ENCODE results near the gene MRPS35.

Gene MRPS35

DNA sequence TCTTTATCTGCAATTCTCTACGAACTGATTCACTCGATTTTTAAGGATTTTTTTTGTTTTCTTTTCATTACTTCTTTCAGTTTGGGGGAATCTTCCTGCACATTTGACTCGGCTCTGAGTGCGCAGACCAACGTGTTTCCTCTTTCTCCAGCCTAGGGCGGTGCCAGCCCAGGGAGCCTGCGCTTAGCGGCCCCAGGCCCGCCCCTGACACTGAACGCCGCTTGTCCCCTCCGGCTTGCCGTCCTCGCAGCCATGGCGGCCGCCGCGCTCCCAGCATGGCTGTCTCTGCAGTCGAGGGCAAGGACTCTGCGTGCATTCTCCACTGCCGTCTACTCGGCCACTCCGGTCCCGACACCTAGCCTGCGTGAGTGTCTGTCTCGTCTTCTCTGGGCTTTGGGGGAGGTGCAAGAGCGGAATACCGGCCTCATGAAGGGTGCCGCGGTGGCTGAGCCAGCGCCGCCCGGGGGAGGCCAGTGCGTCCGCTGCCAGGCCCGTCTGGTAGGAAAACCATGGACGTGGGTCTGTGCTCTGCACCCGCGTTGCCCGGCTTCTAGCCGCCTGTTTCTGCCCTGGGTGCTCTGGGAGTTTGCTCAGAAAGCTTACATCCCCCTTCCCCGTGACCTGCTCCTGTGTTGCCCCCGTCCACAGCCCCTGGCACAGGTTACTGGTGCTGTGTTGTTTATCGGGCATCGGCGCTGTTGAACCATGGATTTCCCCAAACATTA is at the start of gene MRPS35:
Gene MRPS35 (plus strand): TSS at position 241 of the 725 bp plus-strand sequence. CDS start 12 bp downstream, at position 253.
- H3K9me2 ChIP-seq (replicated peaks; ENCODE audit: control insufficient read depth, low read length), result no peaks in the 10 kb centered on the region
- peaks cover 33% of the 10 kb centered on the region for H3K36me3 ChIP-seq (ENCODE audit: control insufficient read depth, low read length)
- 0 out of 2 replicates have a peak, but pooled peaks cover 8% of the 10 kb centered on the region for H4K20me1 ChIP-seq (ENCODE audit: control insufficient read depth, insufficient read depth, low read depth, low read length)
- H3K4me2 ChIP-seq (ENCODE audit: low read length), result peak within 1 kb of the TSS; percentile 78
- peaks cover 18% of the 10 kb centered on the region for H3K4me1 ChIP-seq (ENCODE audit: control insufficient read depth, low read length)
- H3K27me3 ChIP-seq (ENCODE audit: control insufficient read depth, low read length), result no peaks in the 10 kb centered on the region
- peak within 1 kb of the TSS; percentile 17 for H3K27ac ChIP-seq (ENCODE audit: low read depth, low read length)
- TF ChIP-seq CTCF (IDR thresholded peaks at IDR 0.05; ENCODE audit: low read depth, low read length, poor library complexity, severe bottlenecking) (no peak), EZH2phosphoT487 (IDR thresholded peaks at IDR 0.05; ENCODE audit: borderline replicate concordance, low read length) (no peak)
- peaks cover 51% of the 10 kb centered on the region for H3K79me2 ChIP-seq (ENCODE audit: control insufficient read depth, low read length)
- no peaks in the 10 kb centered on the region for H3F3A ChIP-seq (ENCODE audit: control insufficient read depth, insufficient read depth)
- no peaks in the 10 kb centered on the region for H3K9me3 ChIP-seq (ENCODE audit: control insufficient read depth, insufficient read depth, low read length)
- H3K4me3 ChIP-seq (ENCODE audit: low read length), result peak within 1 kb of the TSS; percentile 94

- TF ChIP-seq EZH2phosphoT487 (IDR thresholded peaks at IDR 0.05; ENCODE audit: borderline replicate concordance, low read length) (no peak), CTCF (IDR thresholded peaks at IDR 0.05; ENCODE audit: low read depth, low read length, poor library complexity, severe bottlenecking) (no peak)
- H4K20me1 ChIP-seq (ENCODE audit: control insufficient read depth, insufficient read depth, low read depth, low read length), result no peaks in the 10 kb centered on the region
- no peaks in the 10 kb centered on the region for H3K4me1 ChIP-seq (ENCODE audit: control insufficient read depth, low read length)
- no peaks in the 10 kb centered on the region for H3K9me2 ChIP-seq (replicated peaks; ENCODE audit: control insufficient read depth, low read length)
- no peaks in the 10 kb centered on the region for H3K79me2 ChIP-seq (ENCODE audit: control insufficient read depth, low read length)
- no peaks in the 10 kb centered on the region for H3F3A ChIP-seq (ENCODE audit: control insufficient read depth, insufficient read depth)
- no peak overlapping the region for H3K4me3 ChIP-seq (ENCODE audit: low read length)
- H3K4me2 ChIP-seq (ENCODE audit: low read length), result no peak overlapping the region
- H3K27ac ChIP-seq (ENCODE audit: low read depth, low read length), result no peak overlapping the region
- no peaks in the 10 kb centered on the region for H3K36me3 ChIP-seq (ENCODE audit: control insufficient read depth, low read length)
- H3K9me3 ChIP-seq (ENCODE audit: control insufficient read depth, insufficient read depth, low read length), result no peaks in the 10 kb centered on the region
- no peaks in the 10 kb centered on the region for H3K27me3 ChIP-seq (ENCODE audit: control insufficient read depth, low read length)
These were observed 44.9 kb upstream of the MRPS35 start for GRCh38 chr12:27665704-27666103.

GRCh38 chr12:27666510-27666909 is 44.1 kb upstream of the MRPS35 start:
- Histone ChIP-seq H4K20me1 (ENCODE audit: control insufficient read depth, insufficient read depth, low read depth, low read length) (no peaks in the 10 kb centered on the region), H3K27ac (ENCODE audit: low read depth, low read length) (no peak overlapping the region), H3K4me2 (ENCODE audit: low read length) (no peak overlapping the region), H3K27me3 (ENCODE audit: control insufficient read depth, low read length) (no peaks in the 10 kb centered on the region), H3K4me1 (ENCODE audit: control insufficient read depth, low read length) (no peaks in the 10 kb centered on the region), H3K36me3 (ENCODE audit: control insufficient read depth, low read length) (no peaks in the 10 kb centered on the region), H3K9me3 (ENCODE audit: control insufficient read depth, insufficient read depth, low read length) (no peaks in the 10 kb centered on the region), H3K9me2 (replicated peaks; ENCODE audit: control insufficient read depth, low read length) (no peaks in the 10 kb centered on the region), H3F3A (ENCODE audit: control insufficient read depth, insufficient read depth) (no peaks in the 10 kb centered on the region), H3K4me3 (ENCODE audit: low read length) (no peak overlapping the region), H3K79me2 (ENCODE audit: control insufficient read depth, low read length) (no peaks in the 10 kb centered on the region)
- no peak for TF ChIP-seq CTCF (IDR thresholded peaks at IDR 0.05; ENCODE audit: low read depth, low read length, poor library complexity, severe bottlenecking)
- TF ChIP-seq EZH2phosphoT487 (IDR thresholded peaks at IDR 0.05; ENCODE audit: borderline replicate concordance, low read length), result no peak
